Activated CD8-positive, alpha-beta memory T cell treated with anti-CD3 and anti-CD28 coated beads, Interleukin-2, amount 50 U/mL, for 48 hours (primary cell): ENCODE data around the gene POLR2J3.
"Not testable (repeated sequence)": the region's sequence is repeated elsewhere in the genome, so short reads cannot be mapped to it uniquely, and the experiment has no call there.

Experiments
- DNase-seq: peaks from one replicate; pipeline ENCODE4 v3.0.0-alpha.2; 2020

Gene POLR2J3

DNA sequence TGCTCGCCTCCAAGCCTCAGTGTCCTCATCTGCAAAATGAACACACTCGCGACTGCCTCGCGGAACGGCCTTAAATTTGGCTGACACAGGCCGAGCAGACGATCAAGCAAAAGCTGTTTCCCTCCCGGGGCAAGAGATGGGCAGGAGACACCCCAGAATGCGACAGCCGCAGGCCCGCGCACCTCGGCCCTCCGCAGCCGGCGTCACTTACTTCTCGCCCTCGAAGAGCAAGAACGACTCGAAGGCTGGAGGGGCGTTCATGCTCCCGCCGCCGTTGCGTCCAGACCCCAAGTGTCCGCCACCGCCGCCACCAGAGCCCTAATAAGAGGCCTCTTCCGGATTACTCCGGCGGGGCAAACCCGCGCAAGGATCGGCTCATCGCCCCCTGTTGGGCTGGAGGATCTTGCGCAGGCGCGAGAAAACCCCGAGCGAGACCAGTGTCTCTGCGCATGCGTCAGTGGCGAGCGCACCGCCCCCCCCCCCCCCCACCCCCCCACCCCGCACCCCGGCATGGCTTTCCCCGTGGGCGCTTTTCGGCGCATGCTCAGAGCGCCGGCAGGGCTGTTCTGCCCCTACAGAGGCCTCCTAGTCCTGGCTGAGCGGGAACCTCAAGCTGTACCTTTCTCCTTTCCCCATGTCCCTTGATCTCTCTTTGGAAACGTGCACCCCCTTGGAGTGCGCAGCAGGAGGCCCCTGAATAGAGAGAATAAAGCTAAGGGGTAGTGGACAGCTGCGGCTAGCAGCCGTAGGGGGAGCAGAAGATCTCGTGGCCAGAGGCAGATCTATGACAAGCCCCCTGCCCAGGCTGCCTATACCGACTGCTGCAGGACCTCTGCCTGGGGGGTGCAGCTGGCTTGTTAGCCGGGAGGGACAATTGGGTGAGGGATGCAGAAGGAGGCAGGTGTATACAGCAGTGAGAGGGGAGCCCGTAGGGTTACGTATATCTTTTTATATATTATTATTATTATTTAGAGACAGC lies at the start of gene POLR2J3:
POLR2J3 (minus strand) TSS at position 323 of the 979 bp plus-strand sequence; CDS start at position 261, 62 bp downstream.
- peak; percentile 100 for DNase-seq

GRCh38 chr7:102618122-102618521 lies 45.7 kb upstream of the POLR2J3 start:
- not testable (repeated sequence) for DNase-seq

- peak; percentile 80 for DNase-seq
Measured at GRCh38 chr7:102616507-102617125, 44.2 kb upstream of the POLR2J3 start, which contains the start of gene RASA4. RASA4 (minus strand) TSS chr7:102616756; CDS start chr7:102616689, 67 bp downstream.

GRCh38 chr7:102615930-102616329 lies 43.5 kb upstream of the POLR2J3 start:
- not testable (repeated sequence) for DNase-seq

DNA sequence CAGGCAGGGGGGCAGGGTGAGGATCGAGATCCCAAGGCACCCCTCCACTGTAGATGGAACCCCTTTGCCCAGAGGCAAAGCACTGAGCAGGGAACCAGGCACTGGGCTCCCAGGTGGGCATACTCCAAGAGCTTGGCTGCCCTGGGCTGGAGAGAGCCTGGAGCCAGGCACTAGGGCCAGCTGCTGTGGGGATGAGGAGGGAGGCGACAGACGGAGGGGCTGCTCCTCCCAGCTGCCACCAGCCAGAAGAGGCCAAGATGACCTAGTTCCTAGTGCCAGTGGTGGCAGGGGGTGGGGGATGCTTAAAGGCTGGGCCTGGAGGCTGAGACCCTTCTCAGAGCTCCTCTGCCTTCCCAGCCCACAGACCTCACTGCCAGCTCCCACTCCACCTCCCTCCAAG lies 42.5 kb upstream of the POLR2J3 start:
- DNase-seq, result not testable (repeated sequence)

GRCh38 chr7:102614346-102614697 lies 41.9 kb upstream of the POLR2J3 start:
- DNase-seq, result not testable (repeated sequence)

DNA sequence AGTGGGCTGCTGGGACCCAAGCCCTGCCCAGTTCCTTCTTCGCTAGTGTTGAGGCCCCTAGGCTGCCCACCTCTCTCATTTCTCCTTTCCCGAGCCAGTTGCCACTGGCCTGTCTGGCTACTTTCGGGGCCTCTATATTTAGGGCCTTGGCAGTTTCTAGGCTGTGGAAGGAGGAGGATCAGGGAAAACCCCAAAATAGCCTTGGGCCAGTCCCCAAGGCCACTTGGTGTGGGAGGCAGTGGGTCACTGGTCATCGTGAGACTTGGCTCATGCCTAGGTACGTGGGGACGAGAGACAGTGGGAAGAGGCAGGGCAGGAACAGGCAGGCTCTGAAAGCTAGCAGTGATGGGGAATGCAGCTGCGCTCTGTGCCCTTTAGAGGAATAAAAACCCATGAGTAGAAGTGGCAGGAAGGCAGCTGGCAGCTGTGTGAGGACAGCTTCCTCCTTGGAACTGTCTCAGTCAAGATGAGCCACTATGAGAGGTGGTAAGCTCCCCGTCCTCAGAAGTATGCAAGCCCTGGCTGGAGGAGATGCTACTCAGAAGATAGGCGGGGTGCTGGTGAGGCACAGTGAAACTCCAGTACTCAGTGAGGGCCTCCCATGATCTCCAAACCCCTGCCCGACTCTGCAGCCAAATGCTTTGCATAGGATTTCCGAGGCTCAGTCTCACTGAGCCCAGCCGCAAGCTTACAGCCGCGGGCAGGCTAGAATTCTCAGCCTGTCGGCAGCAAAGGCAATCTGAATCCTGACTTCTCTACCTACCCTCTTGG lies 41.4 kb upstream of the POLR2J3 start:
- peak; percentile 50 for DNase-seq

DNA sequence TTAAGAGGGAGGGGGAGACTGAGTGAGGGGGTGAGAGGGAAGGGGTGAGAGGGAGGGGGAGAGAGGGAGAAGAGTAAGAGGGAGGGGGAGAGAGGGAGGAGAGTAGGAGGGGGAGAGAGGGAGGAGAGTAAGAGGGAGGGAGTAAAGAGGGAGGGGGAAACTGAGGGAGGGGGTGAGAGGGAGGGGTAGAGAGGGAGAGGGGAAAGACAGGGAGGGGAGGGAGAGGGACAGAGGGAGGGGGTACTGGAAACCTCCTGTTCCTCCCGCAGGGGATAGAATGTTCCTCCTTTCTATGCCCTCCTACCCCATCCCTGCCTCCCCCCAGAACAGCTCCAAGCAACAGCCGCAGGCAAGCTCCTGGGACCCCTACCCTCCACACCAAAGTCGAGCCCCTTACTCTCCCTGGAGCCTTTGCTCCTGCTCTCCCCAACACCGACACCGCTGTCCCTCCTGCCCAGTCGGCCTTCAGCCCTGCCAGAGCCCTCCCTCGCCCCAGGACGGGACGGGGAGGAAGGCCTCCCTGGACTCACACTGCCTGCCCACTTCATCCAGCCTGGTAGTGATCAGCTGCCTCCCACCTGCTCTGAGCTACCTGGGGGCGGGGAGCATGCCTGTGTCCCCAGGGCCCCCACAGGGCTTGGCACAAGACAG lies 39.4 kb upstream of the POLR2J3 start:
- peak; percentile 58 for DNase-seq

DNA sequence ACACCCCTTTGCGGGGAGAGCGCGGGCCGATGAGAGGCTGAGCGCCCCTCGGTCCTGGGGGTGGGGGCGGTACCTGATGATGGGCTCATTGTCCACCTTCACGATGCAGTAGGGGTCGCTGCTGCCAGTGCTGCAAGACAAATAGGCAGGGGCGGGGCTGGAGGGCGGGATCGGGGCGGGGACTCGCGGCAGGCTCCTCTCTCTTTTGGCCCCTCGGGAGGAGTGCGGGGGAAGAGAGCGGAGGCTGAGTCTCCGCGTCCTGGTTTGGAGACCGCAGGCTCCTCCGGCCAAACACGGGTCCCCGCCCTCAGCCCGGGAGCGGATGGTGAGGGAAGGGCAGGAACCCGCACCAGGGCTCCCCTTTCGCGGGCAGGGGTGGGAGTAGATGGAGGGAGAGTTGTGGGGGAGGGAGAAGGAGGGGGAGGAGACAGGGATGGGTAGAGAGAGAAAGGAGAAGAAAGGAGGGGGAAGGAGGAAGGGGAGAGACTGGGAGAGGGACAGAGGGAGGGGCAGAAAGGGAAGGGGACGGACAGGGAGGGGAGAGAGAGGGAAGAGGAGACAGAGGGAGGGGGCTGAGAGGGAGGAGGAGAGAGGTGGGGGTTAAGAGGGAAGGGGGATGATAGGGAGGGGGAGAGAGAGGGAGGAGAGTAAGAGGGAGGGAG lies 38.8 kb upstream of the POLR2J3 start:
- DNase-seq, result not testable (repeated sequence)

GRCh38 chr7:102610441-102610840 lies 38.1 kb upstream of the POLR2J3 start:
- DNase-seq, result peak; percentile 53

- DNase-seq, result peak; percentile 45
Measured at GRCh38 chr7:102609734-102610133, 37.4 kb upstream of the POLR2J3 start.

DNA sequence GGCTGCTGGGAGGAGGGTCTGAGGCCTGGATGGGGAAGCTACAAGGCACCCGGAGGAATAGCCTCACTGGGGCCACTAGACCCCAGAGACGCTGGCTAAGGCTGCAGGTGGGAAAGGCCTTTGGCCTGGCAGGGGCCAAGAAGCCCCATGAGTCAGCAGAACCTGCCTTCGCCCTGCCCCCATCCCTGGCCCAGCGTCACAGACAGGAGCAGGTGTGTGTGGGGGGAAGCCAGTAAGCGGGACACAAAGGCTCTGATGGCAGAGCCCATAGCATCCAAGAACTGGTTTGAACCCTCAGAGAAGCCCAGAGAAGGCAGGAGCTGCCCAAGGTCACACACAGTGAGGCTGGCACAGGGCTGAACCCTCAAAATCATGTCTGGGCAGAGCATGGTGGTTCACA lies 34.5 kb upstream of the POLR2J3 start:
- DNase-seq, result not testable (repeated sequence)

DNA sequence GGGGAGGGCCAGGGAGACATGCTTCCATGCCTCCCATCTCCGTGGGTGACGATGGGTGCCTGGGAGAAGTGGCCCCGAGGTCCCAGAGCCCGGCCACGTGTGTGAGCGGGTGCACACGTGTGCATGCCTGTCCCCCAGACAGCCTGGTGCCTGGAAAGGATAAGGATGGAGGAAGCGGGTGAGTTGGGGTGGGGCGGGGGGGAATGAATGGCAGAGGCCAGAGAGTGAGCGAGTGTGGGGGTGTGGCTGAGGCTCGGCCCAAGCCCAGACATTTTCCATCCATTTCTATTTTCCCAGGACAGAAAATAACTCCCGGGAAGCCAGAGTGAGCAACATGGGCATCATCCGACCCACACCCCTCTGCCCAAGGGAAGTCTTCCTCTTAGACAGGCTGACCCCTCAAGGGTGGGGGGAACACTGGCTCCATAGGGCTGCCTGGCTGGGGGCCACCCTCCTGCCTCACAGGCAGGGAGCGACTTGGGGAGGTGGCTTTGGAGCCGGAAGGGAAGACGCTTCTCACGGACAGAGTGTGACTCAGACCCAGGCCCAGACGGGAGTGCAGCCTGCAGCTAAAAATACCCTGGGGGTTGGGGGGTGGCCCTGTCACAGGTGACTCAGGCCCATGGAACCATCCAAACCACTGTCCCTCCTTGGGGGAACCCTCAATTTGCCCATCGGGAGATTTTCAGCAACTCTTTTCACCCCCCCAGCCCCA lies 32.2 kb upstream of the POLR2J3 start:
- DNase-seq, result not testable (repeated sequence)

GRCh38 chr7:102602317-102602716 lies 29.9 kb upstream of the POLR2J3 start:
- DNase-seq, result not testable (repeated sequence)

DNA sequence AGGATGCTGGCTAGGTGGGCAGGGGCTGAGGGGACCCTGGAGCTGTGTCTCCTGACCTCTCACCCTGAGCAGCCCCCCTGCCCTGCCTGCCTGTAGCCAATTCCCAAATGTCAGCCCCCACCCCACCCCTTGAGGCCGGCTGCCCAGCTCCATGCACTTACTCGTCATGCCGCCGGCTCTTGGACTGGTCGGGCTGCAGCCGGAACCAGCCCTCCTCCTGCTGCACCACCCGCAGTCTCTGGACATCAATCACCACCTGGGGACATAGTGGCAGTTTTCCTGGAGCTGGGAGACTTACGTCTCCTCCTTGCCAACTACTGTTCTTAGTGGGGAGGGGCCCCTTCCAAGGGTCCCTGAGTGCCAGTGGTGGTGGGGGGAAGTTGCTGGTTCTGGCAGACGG lies 27.3 kb upstream of the POLR2J3 start:
- not testable (repeated sequence) for DNase-seq

DNA sequence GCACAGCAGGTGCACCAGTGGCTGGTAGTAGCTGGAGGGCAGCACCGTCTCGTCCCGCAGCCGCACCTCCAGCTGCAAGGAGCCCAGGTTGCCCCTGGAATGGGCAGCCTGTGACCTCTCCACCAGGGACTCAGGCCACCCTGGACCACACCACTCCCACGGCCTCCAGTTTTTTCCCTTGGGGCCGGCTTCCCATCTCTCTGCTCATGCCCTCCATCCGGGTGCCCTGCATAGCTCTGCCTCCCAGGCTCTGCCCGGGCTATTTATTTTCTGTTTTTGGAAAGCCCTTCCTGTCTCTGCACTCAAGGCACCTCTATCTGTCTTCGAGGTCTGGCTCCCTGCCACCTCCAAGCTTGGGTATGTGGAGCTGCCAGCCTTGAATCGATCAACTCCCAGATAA lies 23.7 kb upstream of the POLR2J3 start:
- DNase-seq, result not testable (repeated sequence)

DNA sequence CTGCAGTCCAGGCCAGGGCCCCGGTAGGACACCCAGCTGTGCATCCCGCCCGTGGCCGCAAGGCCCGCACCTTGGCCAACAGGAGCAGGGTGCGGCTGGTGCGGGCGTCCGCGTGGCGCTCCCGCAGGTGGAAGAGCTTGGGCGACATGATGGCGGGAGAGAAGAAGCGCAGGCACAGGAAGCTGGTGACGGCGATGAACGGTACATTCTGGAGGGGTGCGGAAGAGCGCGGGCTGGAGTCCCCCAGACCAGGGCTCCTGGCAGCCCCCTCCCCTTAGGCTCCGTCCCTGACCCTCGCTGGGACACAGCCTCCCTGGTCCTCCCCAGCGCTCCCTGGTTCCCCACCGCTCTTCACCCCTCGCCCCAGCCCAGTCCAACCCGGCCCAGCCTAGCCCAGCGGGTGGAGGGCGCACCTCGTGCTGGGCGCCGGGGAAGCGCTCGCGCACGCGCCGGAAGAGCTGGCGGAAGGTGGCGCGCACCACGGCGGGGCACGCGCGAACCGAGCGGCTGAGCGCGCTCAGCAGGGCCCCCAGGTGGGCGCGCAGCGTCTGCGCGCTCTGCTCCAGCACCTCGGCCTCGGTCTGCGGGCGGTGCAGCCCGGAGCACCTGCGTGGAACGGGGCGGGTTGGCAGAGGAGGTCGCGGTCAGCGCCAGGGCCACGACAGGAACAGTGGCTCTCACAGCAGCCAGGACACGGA lies 21.4 kb upstream of the POLR2J3 start:
- DNase-seq, result not testable (repeated sequence)

DNA sequence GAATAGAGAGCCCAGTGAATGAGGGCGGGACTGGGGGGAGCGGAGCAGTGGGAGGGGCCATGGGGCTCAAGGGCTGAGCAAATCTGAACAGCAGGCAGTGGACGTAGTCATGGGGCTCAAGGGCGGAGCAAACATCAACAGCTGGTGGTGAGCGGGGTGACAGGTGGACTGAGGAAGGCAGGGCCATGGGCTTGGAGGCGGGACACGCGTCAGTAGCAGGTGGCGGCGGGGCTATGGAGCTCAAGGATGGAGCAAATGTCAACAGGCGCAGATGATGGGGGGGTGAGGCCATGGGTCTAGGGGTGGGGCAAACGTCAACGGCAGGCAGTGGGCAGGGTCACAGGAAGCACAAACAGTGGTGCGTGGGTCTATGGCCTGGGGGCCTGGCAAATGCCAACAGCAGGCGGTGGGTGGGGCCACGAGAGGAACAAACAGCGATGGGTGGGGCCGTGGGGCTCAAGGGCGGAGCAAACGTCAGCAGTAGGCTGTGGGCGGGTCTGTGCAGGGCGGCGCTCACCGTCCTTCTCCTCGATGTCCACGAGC lies 20.2 kb upstream of the POLR2J3 start:
- DNase-seq, result not testable (repeated sequence)

DNA sequence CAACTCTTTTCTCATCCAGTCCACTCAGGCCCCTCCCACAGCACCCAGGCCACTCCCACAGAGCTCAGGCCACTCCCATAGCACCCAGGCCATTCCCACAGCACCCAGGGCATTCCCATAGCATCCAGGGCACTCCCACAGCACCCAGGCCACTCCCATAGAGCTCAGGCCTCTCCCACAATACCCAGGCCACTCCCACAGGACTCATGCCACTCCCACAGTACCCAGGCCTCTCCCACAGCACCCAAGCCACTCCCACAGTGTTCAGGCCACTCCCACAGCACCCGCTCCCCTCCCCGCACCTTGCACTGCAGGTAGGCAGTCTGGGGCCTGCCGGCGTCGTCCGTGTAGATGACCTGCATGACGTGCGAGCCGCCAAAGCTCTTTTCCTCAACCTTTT lies 17.5 kb upstream of the POLR2J3 start:
- DNase-seq, result not testable (repeated sequence)

GRCh38 chr7:102583495-102583894 lies 11.1 kb upstream of the POLR2J3 start:
- DNase-seq, result not testable (repeated sequence)
